ENCODE results near the gene CLDN20.

CLDN20 gene

GRCh38 chr6:155275808-155276480, 12.1 kb downstream of the CLDN20 start:
- no peak overlapping the region for H3K4me3 ChIP-seq (ENCODE audit: low read depth, low read length)
- no peak for TF ChIP-seq CTCF (IDR thresholded peaks at IDR 0.05; ENCODE audit: low read depth, low read length)

- H3K4me3 ChIP-seq (ENCODE audit: low read depth, low read length) = no peak overlapping the region
- TF ChIP-seq CTCF (IDR thresholded peaks at IDR 0.05; ENCODE audit: low read depth, low read length) = no peak
Measured at GRCh38 chr6:155276638-155277037, 12.8 kb downstream of the CLDN20 start.

GRCh38 chr6:155278319-155279049, 14.7 kb downstream of the CLDN20 start:
- no peak overlapping the region for H3K4me3 ChIP-seq (ENCODE audit: low read depth, low read length)
- no peak for TF ChIP-seq CTCF (IDR thresholded peaks at IDR 0.05; ENCODE audit: low read depth, low read length)

DNA sequence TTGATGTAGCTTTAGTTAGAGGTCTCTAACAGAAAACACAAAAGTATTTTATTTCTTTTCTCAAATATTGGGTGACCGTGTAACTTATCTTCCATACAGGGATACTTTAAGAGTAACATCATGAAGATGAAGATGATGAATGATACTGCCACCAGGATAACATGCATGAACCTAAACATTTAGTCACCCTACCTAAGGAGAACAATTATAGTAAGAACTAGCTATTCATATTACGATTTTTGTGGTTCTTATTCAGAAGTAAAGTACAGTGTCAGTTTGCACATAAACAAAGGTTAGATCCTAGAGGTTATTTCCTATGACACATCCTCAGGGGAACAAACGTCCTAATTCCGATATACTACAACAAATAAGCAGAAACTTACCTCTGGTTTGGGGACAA, 21.0 kb downstream of the CLDN20 start:
- no peak overlapping the region for H3K4me3 ChIP-seq (ENCODE audit: low read depth, low read length)
- TF ChIP-seq CTCF (IDR thresholded peaks at IDR 0.05; ENCODE audit: low read depth, low read length) = no peak

DNA sequence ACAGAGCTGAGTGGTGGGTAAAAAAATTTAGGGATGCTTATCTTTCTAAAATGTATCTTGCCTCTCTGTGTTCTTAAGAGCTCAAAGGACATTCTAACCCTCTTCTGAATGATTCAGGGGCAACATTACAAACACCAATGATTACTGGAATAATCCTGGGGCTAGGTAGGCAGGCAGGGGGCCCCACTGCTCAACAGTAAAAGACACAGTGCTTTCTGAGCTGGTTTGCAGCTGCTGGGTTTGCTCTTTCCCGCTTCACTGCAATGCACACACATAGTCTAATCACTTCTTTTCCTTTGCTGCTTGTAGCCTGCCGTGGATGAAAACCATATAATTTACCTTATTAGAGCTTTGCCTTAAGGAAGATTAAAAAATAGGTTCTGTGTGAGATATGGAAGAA, 23.9 kb downstream of the CLDN20 start:
- no peak for TF ChIP-seq CTCF (IDR thresholded peaks at IDR 0.05; ENCODE audit: low read depth, low read length)
- no peak overlapping the region for H3K4me3 ChIP-seq (ENCODE audit: low read depth, low read length)

- H3K4me3 ChIP-seq (ENCODE audit: low read depth, low read length) = no peak overlapping the region
- no peak for TF ChIP-seq CTCF (IDR thresholded peaks at IDR 0.05; ENCODE audit: low read depth, low read length)
Measured at GRCh38 chr6:155290491-155290890, 26.7 kb downstream of the CLDN20 start.

- no peak for TF ChIP-seq CTCF (IDR thresholded peaks at IDR 0.05; ENCODE audit: low read depth, low read length)
- no peak overlapping the region for H3K4me3 ChIP-seq (ENCODE audit: low read depth, low read length)
Measured at GRCh38 chr6:155291291-155291690, 27.5 kb downstream of the CLDN20 start.

Measured in WI38 (cell line).